H9 (cell line): Measurements from ENCODE around the gene OXER1. TPM values are rescaled to one million over a fixed set of nuclear protein-coding genes. Genes with fewer than 3 reads are reported as not detected.

Source experiments
- DNase-seq: peaks from one replicate; pipeline ENCODE4 v3.0.0-alpha.2; 2017
- H2AFZ ChIP-seq: one replicate; pipeline ENCODE4 v1.6.1; 2013; ENCODE audit warnings: mild to moderate bottlenecking, low read length, control low read depth, moderate library complexity
- H2AK5ac ChIP-seq: 2 replicates; pipeline ENCODE4 v1.6.1; 2013; ENCODE audit warnings: low read length, control low read depth, mixed read lengths; ENCODE audit not compliant: insufficient read length
- H2BK120ac ChIP-seq: one replicate; pipeline ENCODE4 v1.6.1; 2013; ENCODE audit warnings: low read depth, mild to moderate bottlenecking, low read length, control low read depth, inconsistent platforms; ENCODE audit not compliant: poor library complexity, severe bottlenecking
- H2BK12ac ChIP-seq: 2 replicates; pipeline ENCODE4 v1.6.1; 2013; ENCODE audit warnings: low read length, control low read depth, mixed read lengths, low read depth; ENCODE audit not compliant: insufficient read length
- H2BK15ac ChIP-seq: 2 replicates; pipeline ENCODE4 v1.6.1; 2013; ENCODE audit warnings: low read depth, low read length, control low read depth
- H2BK20ac ChIP-seq: one replicate; pipeline ENCODE4 v1.6.1; 2013; ENCODE audit warnings: low read depth, mild to moderate bottlenecking, low read length, control low read depth, inconsistent platforms; ENCODE audit not compliant: poor library complexity, severe bottlenecking
- H2BK5ac ChIP-seq: 2 replicates; pipeline ENCODE4 v1.6.1; 2013; ENCODE audit warnings: low read length, control low read depth, mixed read lengths; ENCODE audit not compliant: insufficient read length
- H3K14ac ChIP-seq: 2 replicates; pipeline ENCODE4 v1.6.1; 2013; ENCODE audit warnings: low read length, control low read depth; ENCODE audit not compliant: insufficient read depth
- H3K18ac ChIP-seq: 2 replicates; pipeline ENCODE4 v1.6.1; 2013; ENCODE audit warnings: low read depth, mild to moderate bottlenecking, mixed read lengths, low read length, control low read depth; ENCODE audit not compliant: insufficient read length
- H3K23ac ChIP-seq: 2 replicates; pipeline ENCODE4 v1.6.1; 2013; ENCODE audit warnings: low read length, control low read depth, mixed read lengths, low read depth; ENCODE audit not compliant: insufficient read length
- H3K23me2 ChIP-seq: 2 replicates; pipeline ENCODE4 v1.6.1; 2013; ENCODE audit warnings: low read depth, mild to moderate bottlenecking, mixed read lengths, low read length, control low read depth; ENCODE audit not compliant: insufficient read length, poor library complexity, severe bottlenecking
- H3K27ac ChIP-seq: 2 replicates; pipeline ENCODE4 v1.5.1; 2013; ENCODE audit warnings: low read length, control low read depth, mixed read lengths, low read depth; ENCODE audit not compliant: insufficient read length
- H3K27me3 ChIP-seq: 2 replicates; pipeline ENCODE4 v1.6.1; 2013; ENCODE audit warnings: low read length, control low read depth, inconsistent platforms; ENCODE audit not compliant: insufficient read depth
- H3K4ac ChIP-seq: 2 replicates; pipeline ENCODE4 v1.6.1; 2013; ENCODE audit warnings: low read depth, mild to moderate bottlenecking, control low read depth, inconsistent platforms, low read length, moderate library complexity
- H3K4me1 ChIP-seq: 2 replicates; pipeline ENCODE4 v1.6.1; 2013; ENCODE audit warnings: low read length, control low read depth, inconsistent platforms; ENCODE audit not compliant: insufficient read depth
- H3K4me2 ChIP-seq: 2 replicates; pipeline ENCODE4 v1.6.1; 2013; ENCODE audit warnings: low read length, control low read depth, mixed read lengths; ENCODE audit not compliant: insufficient read length, insufficient read depth
- H3K56ac ChIP-seq: 2 replicates; pipeline ENCODE4 v1.6.1; 2013; ENCODE audit warnings: low read depth, mild to moderate bottlenecking, mixed read lengths, low read length, control low read depth; ENCODE audit not compliant: insufficient read length
- H3K79me1 ChIP-seq: 2 replicates; pipeline ENCODE4 v1.6.1; 2013; ENCODE audit warnings: low read depth, mild to moderate bottlenecking, moderate library complexity, low read length, control low read depth, inconsistent platforms; ENCODE audit not compliant: insufficient read depth, poor library complexity, severe bottlenecking
- H3K79me2 ChIP-seq: 2 replicates; pipeline ENCODE4 v1.6.1; 2013; ENCODE audit warnings: low read length, control low read depth, inconsistent platforms; ENCODE audit not compliant: insufficient read depth
- H3K9ac ChIP-seq: 2 replicates; pipeline ENCODE4 v1.6.1; 2013; ENCODE audit warnings: low read length, control low read depth, mixed read lengths; ENCODE audit not compliant: insufficient read length; ENCODE audit errors: extremely low read depth
- H3K9me3 ChIP-seq: one replicate; pipeline ENCODE4 v1.6.1; 2013; ENCODE audit warnings: low read depth, low read length, inconsistent platforms; ENCODE audit not compliant: control insufficient read depth
- H3T11ph ChIP-seq: one replicate; pipeline ENCODE4 v1.6.1; 2013; ENCODE audit warnings: mild to moderate bottlenecking, low read length, control low read depth, inconsistent platforms
- H4K20me1 ChIP-seq: one replicate; pipeline ENCODE4 v1.6.1; 2013; ENCODE audit not compliant: control insufficient read depth, insufficient read length, insufficient read depth
- H4K5ac ChIP-seq: 2 replicates; pipeline ENCODE4 v1.6.1; 2013; ENCODE audit warnings: low read depth, mild to moderate bottlenecking, mixed read lengths, low read length, control low read depth; ENCODE audit not compliant: insufficient read length
- H4K8ac ChIP-seq: replicated peaks from 2 replicates; pipeline ENCODE4 v1.6.1; 2013; ENCODE audit warnings: low read length, control low read depth, mixed read lengths, low read depth; ENCODE audit not compliant: insufficient read length
- H4K91ac ChIP-seq: 2 replicates; pipeline ENCODE4 v1.6.1; 2013; ENCODE audit warnings: low read depth, mild to moderate bottlenecking, moderate library complexity, mixed read lengths, low read length, control low read depth; ENCODE audit not compliant: insufficient read length
- H3K27ac Mint-ChIP-seq, 3 experiments: 2 replicates in 2 of 3; 3 replicates in 1 of 3; pipeline ENCODE4 v1.8.0; 2020 to 2021; ENCODE audit warnings: mixed read lengths in 3 of 3, mild to moderate bottlenecking in 1 of 3, moderate library complexity in 1 of 3
- H3K27me3 Mint-ChIP-seq: 2 replicates; pipeline ENCODE4 v1.8.0; 2021; ENCODE audit warnings: low read depth, mild to moderate bottlenecking, moderate library complexity, mixed read lengths
- H3K36me3 Mint-ChIP-seq, 3 experiments: 2 replicates in 2 of 3; 3 replicates in 1 of 3; pipeline ENCODE4 v1.8.0; 2020 to 2021; ENCODE audit warnings: low read depth in 3 of 3, mixed read lengths in 3 of 3; ENCODE audit not compliant: insufficient read depth in 1 of 3
- H3K4me1 Mint-ChIP-seq, 2 experiments: 2 replicates each; pipeline ENCODE4 v1.8.0; 2020; ENCODE audit warnings: mixed read lengths in 2 of 2
- H3K4me3 Mint-ChIP-seq, 2 experiments: 2 replicates in 1 of 2; 3 replicates in 1 of 2; pipeline ENCODE4 v1.8.0; 2020 to 2021; ENCODE audit warnings: mild to moderate bottlenecking in 2 of 2, mixed read lengths in 2 of 2, moderate library complexity in 1 of 2
- H3K9me3 Mint-ChIP-seq, 2 experiments: 2 replicates in 1 of 2; 3 replicates in 1 of 2; pipeline ENCODE4 v1.8.0; 2020; ENCODE audit warnings: mild to moderate bottlenecking in 2 of 2, mixed read lengths in 2 of 2, moderate library complexity in 1 of 2
- CTCF ChIP-seq: fragments of 200-600 bp; sonication (generic); conservative IDR thresholded peaks from 3 replicates; pipeline ENCODE4 v1.8.0; 2021; ENCODE audit warnings: antibody characterized with exemption, mild to moderate bottlenecking
- WGBS: extraction: QIAGEN DNeasy Blood & Tissue Kit; methylation state at CpG from one replicate; pipeline ENCODE4 v1.1.7; 2013; ENCODE audit warnings: missing lambda C conversion rate, low lambda C conversion rate, mixed read lengths; ENCODE audit not compliant: insufficient read length; ENCODE audit errors: extremely low coverage; 5-methylcytosine and 5-hydroxymethylcytosine counted together
- total RNA-seq: library from RNA; stranded (reverse); gene quantifications from 2 replicates; pipeline ENCODE4 v1.2.1, GENCODE V29; 2021

The OXER1 gene
- total RNA-seq, 1 experiment from 2014 or later = 1.6 TPM

- Histone ChIP-seq H2AK5ac (no peak overlapping the region), H2BK5ac (no peak overlapping the region), H3K4me2 (no peak overlapping the region), H3K4me1 (peaks cover 6% of the 10 kb centered on the region; the same call in 1 of the 2 replicates), H4K91ac (no peak overlapping the region), H3K14ac (no peak overlapping the region), H3K23me2 (no peaks in the 10 kb centered on the region), H3K27ac (no peak overlapping the region), H3K9me3 (no peaks in the 10 kb centered on the region), H3K56ac (no peak overlapping the region), H2BK120ac (peak overlapping the region; percentile 23), H3T11ph (no peak overlapping the region), H4K20me1 (no peaks in the 10 kb centered on the region), H3K27me3 (no peaks in the 10 kb centered on the region), H3K79me2 (no peaks in the 10 kb centered on the region), H3K79me1 (no peaks in the 10 kb centered on the region), H2BK20ac (no peak overlapping the region), H4K8ac (no peak overlapping the region), H2BK12ac (no peak overlapping the region), H3K9ac (no peak overlapping the region), H3K4ac (no peak overlapping the region; the same call in 1 of the 2 replicates), H3K18ac (no peak overlapping the region), H2BK15ac (no peak overlapping the region), H4K5ac (no peak overlapping the region), H2AFZ (no peak overlapping the region), H3K23ac (no peak overlapping the region)
- DNase-seq = no peak
- Mint-ChIP-seq H3K27me3 (no peaks in the 10 kb centered on the region), H3K9me3 (no peaks in the 10 kb centered on the region), H3K4me1 (peaks cover 14% of the 10 kb centered on the region in 2 experiments), H3K36me3 (peaks cover 0 to 1% (median 0%) of the 10 kb centered on the region in 3 experiments; a peak in 2 of 7 replicates), H3K4me3 (no peak overlapping the region), H3K27ac (peak overlapping the region; percentile 4 to 91 (median 25); a peak in 2 of 7 replicates)
- WGBS = no CpG with 5 or more reads among the region's 7 CpGs
- TF ChIP-seq CTCF = no peak
Measured at GRCh38 chr2:42722320-42723190, 41.4 kb downstream of the OXER1 start.
